COLO668 (cell line): ENCODE data around the gene CLIC5.

Experiments
- DNase-seq: peaks from one replicate; lab custom pipeline; 2025; ENCODE audit not compliant: unreplicated experiment; lab: John Stamatoyannopoulos, UW

The CLIC5 gene

GRCh38 chr6:46000905-46001304, 14.8 kb downstream of the CLIC5 start:
- no peak for DNase-seq

GRCh38 chr6:45998524-45998923, 17.1 kb downstream of the CLIC5 start:
- no peak for DNase-seq

- no peak for DNase-seq
Observed at GRCh38 chr6:45997875-45998506, 17.7 kb downstream of the CLIC5 start.

- DNase-seq, result no peak
Observed at GRCh38 chr6:45991189-45991588, 24.5 kb downstream of the CLIC5 start.

GRCh38 chr6:45990162-45990561, 25.5 kb downstream of the CLIC5 start:
- no peak for DNase-seq

GRCh38 chr6:45988635-45989034, 27.0 kb downstream of the CLIC5 start:
- no peak for DNase-seq

GRCh38 chr6:45987856-45988255, 27.8 kb downstream of the CLIC5 start:
- DNase-seq, result no peak

- no peak for DNase-seq
Observed at GRCh38 chr6:45986746-45987274, 28.9 kb downstream of the CLIC5 start.

- no peak for DNase-seq
Observed at GRCh38 chr6:45984788-45985425, 30.8 kb downstream of the CLIC5 start.

- no peak for DNase-seq
Observed at GRCh38 chr6:45984347-45984746, 31.3 kb downstream of the CLIC5 start.

- DNase-seq, result no peak
Observed at GRCh38 chr6:45983062-45983461, 32.6 kb downstream of the CLIC5 start.

GRCh38 chr6:45982280-45983036, 33.2 kb downstream of the CLIC5 start:
- DNase-seq, result no peak

- no peak for DNase-seq
Observed at GRCh38 chr6:45981046-45981445, 34.6 kb downstream of the CLIC5 start.

- DNase-seq, result no peak
Observed at GRCh38 chr6:45979311-45979710, 36.3 kb downstream of the CLIC5 start.

- no peak for DNase-seq
Observed at GRCh38 chr6:45974596-45974995, 41.1 kb downstream of the CLIC5 start.

GRCh38 chr6:45972795-45973503, 42.7 kb downstream of the CLIC5 start:
- no peak for DNase-seq

- DNase-seq, result no peak
Observed at GRCh38 chr6:45971287-45971686, 44.4 kb downstream of the CLIC5 start.

- no peak for DNase-seq
Observed at GRCh38 chr6:45970326-45970725, 45.3 kb downstream of the CLIC5 start.

GRCh38 chr6:45969883-45970282, 45.8 kb downstream of the CLIC5 start:
- DNase-seq, result no peak

GRCh38 chr6:45969026-45969425, 46.6 kb downstream of the CLIC5 start:
- DNase-seq, result peak; percentile 4

- no peak for DNase-seq
Observed at GRCh38 chr6:45967363-45967762, 48.3 kb downstream of the CLIC5 start.
